Eye (tissue), 1 donor: Measurements from ENCODE around the gene PAK6.
A peak's percentile ranks its signal among the peaks of the same experiment; 100 is the strongest.

Experiments
- DNase-seq: peaks from one replicate; pipeline ENCODE4 v3.0.0-alpha.2; 2015

The PAK6 gene

GRCh38 chr15:40279437-40280141 is 40.7 kb downstream of the PAK6 start:
- DNase-seq, result peak; percentile 91

GRCh38 chr15:40280260-40281056 is 41.6 kb downstream of the PAK6 start:
- DNase-seq, result peak; percentile 52

GRCh38 chr15:40281057-40281800 is 42.4 kb downstream of the PAK6 start:
- DNase-seq, result no peak

GRCh38 chr15:40281801-40282146 is 42.9 kb downstream of the PAK6 start:
- no peak for DNase-seq

GRCh38 chr15:40282147-40282868 is 43.4 kb downstream of the PAK6 start:
- DNase-seq, result peak; percentile 75

GRCh38 chr15:40282869-40283614 is 44.2 kb downstream of the PAK6 start, which contains the start of gene ANKRD63:
ANKRD63 (minus strand) TSS chr15:40283064; CDS start chr15:40282586, 478 bp downstream.
- peak; percentile 63 for DNase-seq

GRCh38 chr15:40283615-40284300 is 44.9 kb downstream of the PAK6 start:
- DNase-seq, result peak; percentile 42

- no peak for DNase-seq
These were observed 46.3 kb downstream of the PAK6 start for GRCh38 chr15:40285151-40285550.

GRCh38 chr15:40285554-40286011 is 46.7 kb downstream of the PAK6 start:
- no peak for DNase-seq

- DNase-seq, result no peak
These were observed 47.2 kb downstream of the PAK6 start for GRCh38 chr15:40286061-40286532.

- no peak for DNase-seq
These were observed 47.9 kb downstream of the PAK6 start for GRCh38 chr15:40286794-40287193.

- DNase-seq, result no peak
These were observed 48.6 kb downstream of the PAK6 start for GRCh38 chr15:40287505-40287904.

- DNase-seq, result no peak
These were observed 49.1 kb downstream of the PAK6 start for GRCh38 chr15:40287968-40288367.

- DNase-seq, result no peak
These were observed 50.4 kb downstream of the PAK6 start for GRCh38 chr15:40289140-40289775.

- DNase-seq, result no peak
These were observed 51.7 kb downstream of the PAK6 start for GRCh38 chr15:40290545-40290917.

- peak; percentile 87 for DNase-seq
These were observed 52.2 kb downstream of the PAK6 start for GRCh38 chr15:40290918-40291574.

- no peak for DNase-seq
These were observed 53.4 kb downstream of the PAK6 start for GRCh38 chr15:40292246-40292645.

GRCh38 chr15:40293006-40293405 is 54.1 kb downstream of the PAK6 start:
- no peak for DNase-seq

- DNase-seq, result peak; percentile 88
These were observed 55.3 kb downstream of the PAK6 start for GRCh38 chr15:40293905-40294895.
